HAP-1 (cell line): Measurements from ENCODE around the gene ARHGAP42.

Experiments
- DNase-seq, 2 experiments: peaks; one replicate each; pipeline ENCODE4 v3.0.0-alpha.2; 2016 to 2020; ENCODE audit warnings: low spot score in 2 of 2
- H3K27me3 ChIP-seq: fragments of 250-450 bp; sonication (Bioruptor Pico); 2 replicates; pipeline ENCODE4 v1.5.1; 2020; ENCODE audit warnings: low read depth, mild to moderate bottlenecking, moderate library complexity
- H3K36me3 ChIP-seq: fragments of 250-450 bp; sonication (Bioruptor Pico); replicated peaks from 2 replicates; pipeline ENCODE4 v1.5.1; 2020; ENCODE audit warnings: mild to moderate bottlenecking
- H3K4me1 ChIP-seq: fragments of 250-450 bp; sonication (Bioruptor Pico); 2 replicates; pipeline ENCODE4 v1.5.1; 2020; ENCODE audit warnings: mild to moderate bottlenecking
- H3K4me3 ChIP-seq: fragments of 250-450 bp; sonication (Bioruptor Pico); 2 replicates; pipeline ENCODE4 v1.5.1; 2020; ENCODE audit warnings: mild to moderate bottlenecking, moderate library complexity
- H3K9me3 ChIP-seq: fragments of 250-450 bp; sonication (Bioruptor Pico); 2 replicates; pipeline ENCODE4 v1.5.1; 2020; ENCODE audit warnings: mild to moderate bottlenecking, moderate library complexity
- in situ Hi-C: fragments of 300-500 bp; cut with MboI; formaldehyde crosslinking; loops from 3 replicates; pipeline ENCODE4 v1.14.3; 2020; ENCODE audit warnings: low sequenced_read_pairs, inconsistent platforms, mixed read lengths

Gene ARHGAP42

GRCh38 chr11:100816823-100817222, 129.7 kb downstream of the ARHGAP42 start:
- H3K9me3 ChIP-seq, result no peaks in the 10 kb centered on the region
- no peaks in the 10 kb centered on the region; the same call in 1 of the 2 replicates for H3K27me3 ChIP-seq
- H3K4me3 ChIP-seq, result no peak overlapping the region
- no peak for DNase-seq
- in situ Hi-C loops, result no loop called here
- H3K36me3 ChIP-seq, result no peaks in the 10 kb centered on the region
- no peaks in the 10 kb centered on the region for H3K4me1 ChIP-seq

GRCh38 chr11:100817620-100818019, 130.5 kb downstream of the ARHGAP42 start:
- in situ Hi-C loops, result no loop called here
- no peak overlapping the region for H3K4me3 ChIP-seq
- DNase-seq, result no peak
- H3K36me3 ChIP-seq, result no peaks in the 10 kb centered on the region
- no peaks in the 10 kb centered on the region for H3K9me3 ChIP-seq
- no peaks in the 10 kb centered on the region for H3K4me1 ChIP-seq
- H3K27me3 ChIP-seq, result no peaks in the 10 kb centered on the region; the same call in 1 of the 2 replicates

GRCh38 chr11:100820621-100821020, 133.5 kb downstream of the ARHGAP42 start:
- in situ Hi-C loops, result no loop called here
- Histone ChIP-seq H3K4me3 (no peak overlapping the region), H3K27me3 (no peaks in the 10 kb centered on the region; the same call in none of the 2 replicates), H3K4me1 (peaks cover 6% of the 10 kb centered on the region; the same call in 1 of the 2 replicates), H3K9me3 (no peaks in the 10 kb centered on the region), H3K36me3 (no peaks in the 10 kb centered on the region)
- DNase-seq, result no peak

GRCh38 chr11:100821198-100821597, 134.1 kb downstream of the ARHGAP42 start:
- H3K27me3 ChIP-seq, result no peaks in the 10 kb centered on the region; the same call in none of the 2 replicates
- no peak for DNase-seq
- in situ Hi-C loops, result no loop called here

GRCh38 chr11:100823360-100823759, 136.3 kb downstream of the ARHGAP42 start:
- H3K27me3 ChIP-seq, result no peaks in the 10 kb centered on the region; the same call in none of the 2 replicates
- no peaks in the 10 kb centered on the region for H3K9me3 ChIP-seq
- in situ Hi-C loops, result no loop called here
- no peaks in the 10 kb centered on the region for H3K36me3 ChIP-seq
- DNase-seq, result no peak
- H3K4me1 ChIP-seq, result peaks cover 8% of the 10 kb centered on the region; the same call in 1 of the 2 replicates
- H3K4me3 ChIP-seq, result no peak overlapping the region

More at GRCh38 chr11:100821198-100821597, 134.1 kb downstream of the ARHGAP42 start:
- no peaks in the 10 kb centered on the region for H3K9me3 ChIP-seq
- H3K36me3 ChIP-seq, result no peaks in the 10 kb centered on the region
- peaks cover 8% of the 10 kb centered on the region; the same call in 1 of the 2 replicates for H3K4me1 ChIP-seq
- H3K4me3 ChIP-seq, result no peak overlapping the region

- Histone ChIP-seq H3K4me1 (peaks cover 8% of the 10 kb centered on the region; the same call in 1 of the 2 replicates), H3K9me3 (no peaks in the 10 kb centered on the region), H3K4me3 (no peak overlapping the region), H3K27me3 (no peaks in the 10 kb centered on the region; the same call in none of the 2 replicates), H3K36me3 (no peaks in the 10 kb centered on the region)
- DNase-seq, result no peak
- in situ Hi-C loops, result no loop called here
Observed at GRCh38 chr11:100824041-100824809, 137.1 kb downstream of the ARHGAP42 start.

GRCh38 chr11:100825626-100826025, 138.5 kb downstream of the ARHGAP42 start:
- no peak overlapping the region for H3K4me3 ChIP-seq
- no peaks in the 10 kb centered on the region for H3K9me3 ChIP-seq
- no peaks in the 10 kb centered on the region; the same call in none of the 2 replicates for H3K27me3 ChIP-seq
- H3K4me1 ChIP-seq, result peaks cover 8% of the 10 kb centered on the region; the same call in 1 of the 2 replicates
- DNase-seq, result no peak
- in situ Hi-C loops, result no loop called here
- no peaks in the 10 kb centered on the region for H3K36me3 ChIP-seq

GRCh38 chr11:100827934-100828661, 141.0 kb downstream of the ARHGAP42 start:
- H3K9me3 ChIP-seq, result no peaks in the 10 kb centered on the region
- no peak overlapping the region for H3K4me3 ChIP-seq
- peaks cover 8% of the 10 kb centered on the region; the same call in 1 of the 2 replicates for H3K4me1 ChIP-seq
- no peaks in the 10 kb centered on the region for H3K36me3 ChIP-seq
- peak in 1 of 2 experiments; percentile 54 for DNase-seq
- no peaks in the 10 kb centered on the region; the same call in 1 of the 2 replicates for H3K27me3 ChIP-seq
- in situ Hi-C loops, result no loop called here

GRCh38 chr11:100830274-100830673, 143.2 kb downstream of the ARHGAP42 start:
- Histone ChIP-seq H3K27me3 (no peaks in the 10 kb centered on the region), H3K4me1 (peaks cover 6% of the 10 kb centered on the region; the same call in 1 of the 2 replicates), H3K4me3 (no peak overlapping the region), H3K9me3 (no peaks in the 10 kb centered on the region), H3K36me3 (no peaks in the 10 kb centered on the region)
- no peak for DNase-seq
- in situ Hi-C loops, result no loop called here

- DNase-seq, result no peak
- Histone ChIP-seq H3K4me3 (no peak overlapping the region), H3K36me3 (no peaks in the 10 kb centered on the region)
Observed at GRCh38 chr11:100830978-100831732, 144.1 kb downstream of the ARHGAP42 start.

GRCh38 chr11:100831929-100832494, 144.9 kb downstream of the ARHGAP42 start:
- H3K9me3 ChIP-seq, result no peaks in the 10 kb centered on the region
- H3K4me1 ChIP-seq, result no peaks in the 10 kb centered on the region
- H3K4me3 ChIP-seq, result no peak overlapping the region
- in situ Hi-C loops, result no loop called here
- H3K27me3 ChIP-seq, result no peaks in the 10 kb centered on the region
- DNase-seq, result no peak
- no peaks in the 10 kb centered on the region for H3K36me3 ChIP-seq

More at GRCh38 chr11:100830978-100831732, 144.1 kb downstream of the ARHGAP42 start:
- Histone ChIP-seq H3K4me1 (no peaks in the 10 kb centered on the region), H3K27me3 (no peaks in the 10 kb centered on the region), H3K9me3 (no peaks in the 10 kb centered on the region)
- in situ Hi-C loops, result no loop called here

- H3K4me1 ChIP-seq, result peaks cover 3% of the 10 kb centered on the region
- no peaks in the 10 kb centered on the region for H3K27me3 ChIP-seq
- in situ Hi-C loops, result no loop called here
- no peaks in the 10 kb centered on the region for H3K36me3 ChIP-seq
- no peak overlapping the region for H3K4me3 ChIP-seq
- H3K9me3 ChIP-seq, result no peaks in the 10 kb centered on the region
- DNase-seq, result no peak
Observed at GRCh38 chr11:100832829-100833228, 145.7 kb downstream of the ARHGAP42 start.

- Histone ChIP-seq H3K4me3 (no peak overlapping the region), H3K27me3 (no peaks in the 10 kb centered on the region), H3K36me3 (no peaks in the 10 kb centered on the region), H3K4me1 (peaks cover 3% of the 10 kb centered on the region), H3K9me3 (no peaks in the 10 kb centered on the region)
- DNase-seq, result no peak
- in situ Hi-C loops, result no loop called here
Observed at GRCh38 chr11:100833276-100833675, 146.2 kb downstream of the ARHGAP42 start.
